HG03066 (cell line): ENCODE measurements around the gene LTBR.

Experiments used
- ATAC-seq: cut with Tn5 transposase; IDR thresholded peaks from one replicate; pipeline ENCODE4 v1.9.1; 2021; ENCODE audit warnings: low read depth; ENCODE audit not compliant: unreplicated experiment

The LTBR gene

GRCh38 chr12:6367065-6367968 is 16.6 kb upstream of the LTBR start:
- peak; percentile 65 for ATAC-seq

GRCh38 chr12:6367969-6368892 is 15.7 kb upstream of the LTBR start:
- ATAC-seq, result no peak

GRCh38 chr12:6368906-6369525 is 14.9 kb upstream of the LTBR start:
- ATAC-seq, result no peak

- no peak for ATAC-seq
Measured at GRCh38 chr12:6369916-6370575, 13.9 kb upstream of the LTBR start.

GRCh38 chr12:6370576-6370935 is 13.4 kb upstream of the LTBR start:
- no peak for ATAC-seq

- no peak for ATAC-seq
Measured at GRCh38 chr12:6370994-6371754, 12.8 kb upstream of the LTBR start.

GRCh38 chr12:6372403-6373003 is 11.5 kb upstream of the LTBR start:
- ATAC-seq, result no peak

GRCh38 chr12:6373022-6373787 is 10.8 kb upstream of the LTBR start:
- no peak for ATAC-seq

- ATAC-seq, result no peak
Measured at GRCh38 chr12:6374028-6374785, 9.8 kb upstream of the LTBR start.

- ATAC-seq, result no peak
Measured at GRCh38 chr12:6374786-6375160, 9.2 kb upstream of the LTBR start.

- ATAC-seq, result no peak
Measured at GRCh38 chr12:6375269-6376078, 8.5 kb upstream of the LTBR start, which contains the start of gene SCNN1A. Gene SCNN1A, minus strand, starts transcription at chr12:6375563. Its CDS starts 780 bp downstream, at chr12:6374783.

GRCh38 chr12:6376079-6376869 is 7.7 kb upstream of the LTBR start:
- no peak for ATAC-seq

GRCh38 chr12:6376870-6377666 is 6.9 kb upstream of the LTBR start:
- no peak for ATAC-seq

- no peak for ATAC-seq
Measured at GRCh38 chr12:6377667-6377994, 6.3 kb upstream of the LTBR start.

GRCh38 chr12:6378709-6379472 is 5.1 kb upstream of the LTBR start:
- ATAC-seq, result no peak
